Measurements from ENCODE around the gene GBE1.

Gene GBE1

DNA sequence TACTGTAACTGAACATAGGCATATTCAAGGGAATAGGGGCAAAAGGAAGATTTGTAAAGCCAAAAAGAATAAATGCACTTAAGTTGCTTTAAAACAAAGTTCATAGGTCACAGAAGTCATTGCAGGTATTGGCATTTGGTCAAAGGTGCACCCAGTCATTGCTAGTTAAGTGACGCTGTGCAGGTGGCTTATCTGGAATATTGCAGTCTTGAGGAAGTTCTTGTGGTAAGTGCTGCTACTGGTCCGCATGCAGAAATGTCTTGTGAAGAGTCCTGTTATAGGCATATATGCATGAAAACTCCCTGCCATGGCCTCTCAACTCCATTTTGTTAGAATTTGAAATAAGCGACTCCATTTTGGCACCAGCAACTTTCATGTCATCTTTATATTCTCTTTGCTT lies 293.1 kb downstream of the GBE1 start:
- DNase-seq (ENCODE audit: low read depth in 2 of 2), result no peak

DNA sequence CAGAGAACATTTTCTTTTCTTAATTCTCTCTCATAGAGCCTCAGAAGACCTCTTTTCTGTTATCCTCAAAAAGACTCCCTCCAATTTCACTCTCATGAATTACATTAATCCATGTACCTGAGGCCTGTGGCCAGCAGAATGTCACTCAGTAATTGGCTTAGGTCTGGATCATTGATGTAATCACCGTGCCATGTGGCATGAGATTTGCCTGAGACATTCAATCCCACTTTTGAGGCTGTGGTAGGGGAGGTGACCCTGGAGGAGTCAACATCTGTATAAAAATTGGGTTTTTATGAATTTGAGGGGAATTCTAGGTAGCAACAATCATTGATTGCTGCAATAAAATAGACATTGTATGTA lies 295.3 kb downstream of the GBE1 start:
- DNase-seq (ENCODE audit: low read depth in 2 of 2), result no peak

DNA sequence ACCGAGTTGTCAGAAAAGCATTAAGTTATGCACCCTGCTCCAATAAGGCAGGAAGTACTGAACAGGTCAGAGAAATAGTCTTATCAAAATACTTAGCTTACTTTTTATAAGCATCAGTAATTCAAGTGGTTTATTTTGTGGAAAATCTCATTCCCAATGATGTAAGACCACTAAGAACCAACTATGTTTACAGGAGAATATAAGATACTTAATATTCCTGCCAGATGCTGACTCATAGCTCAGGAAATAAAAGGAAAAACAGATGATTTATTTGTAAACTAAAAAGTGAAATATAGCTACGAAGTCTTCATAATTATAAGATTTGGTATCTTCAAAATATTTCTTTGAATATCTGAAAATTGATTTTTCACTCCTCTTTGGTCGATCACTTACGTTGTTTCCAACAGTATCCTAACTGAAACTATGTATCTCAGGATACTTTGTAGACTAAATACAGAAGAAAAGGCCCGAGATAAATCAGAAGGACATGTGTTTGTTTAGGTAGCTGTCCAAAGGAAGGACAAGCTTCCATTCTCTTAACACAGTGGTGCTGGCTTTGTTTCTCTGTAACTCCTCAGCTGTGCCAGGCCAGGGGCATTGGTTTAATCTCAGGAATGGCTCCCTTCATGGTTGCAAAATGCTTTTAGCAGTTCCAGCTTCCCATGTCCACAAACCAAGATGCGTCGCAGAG lies 295.8 kb downstream of the GBE1 start:
- DNase-seq (ENCODE audit: low read depth in 2 of 2), result no peak

DNA sequence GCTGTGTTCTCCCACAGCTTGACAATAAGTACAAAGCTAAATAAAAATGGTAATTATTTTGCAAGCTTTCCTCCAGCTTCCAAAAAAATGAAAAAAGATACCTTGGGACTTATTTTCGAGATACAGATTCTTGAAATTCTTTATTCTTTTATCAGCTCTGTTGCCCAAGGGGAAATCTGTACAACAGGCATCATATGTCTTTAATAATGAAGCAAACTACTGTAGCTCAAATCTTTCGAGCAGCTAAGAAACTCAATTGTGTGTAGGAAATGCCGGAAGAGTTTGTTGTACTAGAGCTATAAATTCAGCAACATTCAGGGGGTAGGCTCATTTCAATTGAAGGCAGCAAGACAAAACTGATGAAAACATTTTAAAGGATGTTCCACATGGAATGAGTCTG lies 297.7 kb downstream of the GBE1 start:
- no peak for DNase-seq (ENCODE audit: low read depth in 2 of 2)

DNA sequence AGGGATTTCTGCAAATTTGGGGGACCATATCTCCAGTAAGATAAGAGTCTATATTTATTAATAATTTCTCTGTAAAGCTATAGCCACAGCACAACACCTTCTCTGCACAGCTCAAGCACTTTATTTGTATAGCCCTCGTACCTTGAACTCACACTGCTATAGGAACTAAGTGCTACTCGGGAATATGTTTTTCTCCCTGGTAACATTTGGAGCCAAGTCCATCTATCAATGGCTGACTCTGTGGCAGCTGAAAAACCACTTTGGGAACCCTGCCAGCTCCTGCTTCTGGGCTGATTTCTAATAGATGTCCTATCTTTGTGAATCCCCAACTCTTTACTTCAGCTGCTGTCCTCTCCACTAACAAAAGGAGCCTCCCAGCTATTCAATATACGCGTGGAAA lies 298.5 kb downstream of the GBE1 start:
- no peak for DNase-seq (ENCODE audit: low read depth in 2 of 2)

DNA sequence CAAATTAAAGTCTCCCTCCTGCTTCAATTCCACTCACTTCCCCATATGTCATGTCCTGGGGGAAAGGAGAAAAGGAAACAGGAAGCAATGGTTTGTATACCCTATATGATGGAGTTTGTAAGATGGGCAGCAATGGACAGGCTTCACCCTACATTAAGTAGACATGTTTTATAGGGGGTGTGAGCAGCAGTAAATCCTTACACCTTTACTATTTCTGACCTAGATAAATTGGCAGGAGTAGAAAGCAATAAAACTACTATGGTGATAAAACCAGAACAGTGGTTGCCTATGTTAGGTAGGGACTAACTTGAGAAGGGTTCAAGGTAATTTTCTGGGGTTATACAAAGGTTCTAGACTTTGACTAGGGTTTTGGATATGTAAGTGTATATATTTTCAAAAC lies 301.7 kb downstream of the GBE1 start:
- no peak for DNase-seq (ENCODE audit: low read depth in 2 of 2)

DNA sequence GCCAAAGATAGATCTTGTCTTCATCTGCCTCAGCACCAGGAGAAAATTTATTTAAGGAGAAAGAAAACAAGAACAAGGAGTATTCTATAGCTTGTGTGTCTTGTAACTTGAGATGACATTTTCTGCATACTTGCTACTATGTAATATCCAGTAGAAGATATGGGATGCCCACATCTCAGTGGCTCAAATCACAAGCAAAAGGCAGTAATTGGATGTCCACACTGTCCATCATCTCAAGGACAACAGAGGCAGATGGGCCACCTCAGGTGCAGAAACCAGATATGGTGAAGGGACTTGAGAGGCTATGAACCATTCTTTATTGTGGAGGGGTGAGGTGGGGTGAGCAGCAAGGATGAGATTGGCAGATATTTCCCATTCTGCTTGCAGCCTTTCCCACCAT lies 309.0 kb downstream of the GBE1 start:
- no peak for DNase-seq (ENCODE audit: low read depth in 2 of 2)

DNA sequence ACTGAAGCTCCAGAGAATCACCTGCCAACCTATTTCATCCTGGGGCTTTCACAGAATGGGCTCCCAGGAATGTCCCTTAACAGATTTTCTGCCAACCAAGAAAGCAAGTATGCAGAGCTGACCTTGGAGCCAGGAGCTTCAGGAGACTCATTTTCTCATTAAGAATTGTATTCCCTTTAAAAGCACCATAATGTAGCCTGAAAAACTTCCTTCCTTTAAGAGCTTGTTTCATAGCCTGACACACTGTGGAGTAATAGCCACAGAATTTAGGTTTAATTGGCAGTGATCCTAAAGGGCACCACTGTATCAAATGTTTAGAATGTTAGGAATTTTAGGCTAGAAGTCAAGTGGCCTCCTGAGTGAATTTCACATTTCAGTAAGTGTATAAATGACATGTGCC lies 309.8 kb downstream of the GBE1 start:
- no peak for DNase-seq (ENCODE audit: low read depth in 2 of 2)

DNA sequence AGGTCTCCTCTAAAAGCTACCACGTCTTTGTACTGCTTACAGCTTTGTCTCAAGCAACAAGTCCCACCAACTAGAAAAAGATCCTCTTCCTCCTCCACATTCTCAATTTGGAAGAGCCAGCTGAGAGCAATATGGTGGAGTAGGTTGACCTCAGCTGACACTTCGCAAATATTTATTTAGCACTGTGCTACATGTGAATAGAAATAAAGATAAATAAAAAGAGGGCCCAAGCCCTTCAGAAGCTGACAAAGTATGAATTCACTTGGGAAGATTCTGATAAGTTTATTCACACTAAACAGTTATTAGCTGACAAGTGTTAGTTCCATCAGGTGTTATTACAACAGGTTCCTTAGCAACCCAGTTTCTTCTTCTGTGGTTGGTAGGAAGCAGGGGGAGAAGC lies 310.3 kb downstream of the GBE1 start:
- no peak for DNase-seq (ENCODE audit: low read depth in 2 of 2)

DNA sequence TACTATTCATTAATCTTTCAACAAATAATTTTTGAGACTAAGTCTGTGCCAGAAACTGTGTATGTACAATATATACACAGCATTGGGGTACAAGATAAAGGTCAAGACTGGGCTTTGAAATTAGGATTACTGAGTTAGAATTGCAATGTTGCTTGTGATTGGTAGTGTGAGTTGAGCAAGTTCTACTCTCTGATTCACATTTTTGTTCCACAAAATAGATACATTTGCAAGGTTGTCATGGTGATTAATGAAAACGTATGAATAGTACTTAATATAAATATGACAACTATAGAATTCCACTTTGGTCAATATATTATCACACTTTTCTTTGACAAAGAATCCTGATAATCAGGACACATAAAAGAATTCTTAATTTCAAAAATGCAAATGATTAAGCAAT lies 314.6 kb downstream of the GBE1 start:
- DNase-seq (ENCODE audit: low read depth in 2 of 2), result no peak

DNA sequence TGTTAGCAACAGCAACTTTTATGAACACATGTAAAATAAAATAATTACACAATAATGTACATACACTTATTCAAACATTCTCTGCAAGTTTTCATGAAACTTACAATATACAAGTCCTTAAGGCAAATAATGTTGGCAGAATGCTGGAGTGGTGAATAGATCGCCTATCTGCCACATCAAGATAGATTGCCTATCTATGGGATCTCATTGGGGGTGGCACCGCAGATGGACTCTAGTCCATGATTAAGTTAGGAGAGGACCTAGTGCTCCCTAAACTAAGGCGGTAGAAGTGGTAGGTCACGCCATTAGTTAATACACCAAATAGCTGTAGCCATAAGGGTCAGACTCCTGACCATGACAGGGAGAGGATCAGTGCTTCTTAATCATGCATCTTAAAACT lies 315.7 kb downstream of the GBE1 start:
- no peak for DNase-seq (ENCODE audit: low read depth in 2 of 2)

DNA sequence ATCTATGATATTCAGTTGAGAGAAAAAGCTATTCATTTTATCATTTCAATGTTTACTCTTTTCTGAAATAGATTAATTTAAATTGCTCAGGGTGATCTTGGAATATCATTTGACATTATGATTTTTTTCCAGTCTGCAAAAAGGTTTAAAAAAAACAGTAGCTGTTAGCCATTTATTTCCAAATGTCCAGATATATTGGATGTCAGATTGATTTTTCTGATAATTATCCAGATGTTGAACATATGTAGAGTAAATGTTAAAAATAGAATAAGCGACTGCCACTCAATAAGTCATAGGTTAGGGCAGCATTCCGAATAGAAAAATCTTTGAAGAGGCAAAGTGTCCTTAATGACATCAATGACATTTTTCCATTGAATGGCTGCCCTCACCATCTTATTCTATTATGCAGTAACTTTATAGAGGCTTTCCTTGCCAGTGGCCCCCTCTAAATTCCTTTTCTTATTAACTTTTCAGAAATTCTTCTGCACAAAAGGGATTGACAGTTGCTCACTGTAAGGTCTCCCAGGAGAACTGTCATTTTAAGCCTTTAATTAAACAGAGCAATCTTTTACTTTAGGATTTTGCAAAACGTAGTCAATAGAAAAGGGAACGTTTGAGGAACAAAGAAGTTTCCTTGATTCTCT lies 316.5 kb downstream of the GBE1 start:
- DNase-seq (ENCODE audit: low read depth in 2 of 2), result no peak

DNA sequence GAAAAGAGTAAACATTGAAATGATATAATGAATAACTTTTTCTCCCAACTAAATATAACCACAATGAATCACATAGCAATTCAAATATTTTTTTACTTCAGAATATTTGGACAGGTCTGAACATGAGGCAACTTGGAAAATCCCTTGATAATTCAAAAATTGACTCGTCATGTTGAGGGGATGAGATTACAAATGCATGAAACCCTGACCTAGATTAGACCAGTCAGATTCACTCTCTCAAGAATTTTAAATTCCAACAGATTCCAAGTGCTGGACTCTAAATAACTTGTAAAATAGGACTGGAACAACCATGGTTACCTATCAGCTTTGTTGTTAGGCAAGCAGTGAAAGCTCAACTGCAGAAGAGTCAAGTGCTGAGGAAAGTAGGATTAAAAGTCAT lies 317.5 kb downstream of the GBE1 start:
- no peak for DNase-seq (ENCODE audit: low read depth in 2 of 2)

DNA sequence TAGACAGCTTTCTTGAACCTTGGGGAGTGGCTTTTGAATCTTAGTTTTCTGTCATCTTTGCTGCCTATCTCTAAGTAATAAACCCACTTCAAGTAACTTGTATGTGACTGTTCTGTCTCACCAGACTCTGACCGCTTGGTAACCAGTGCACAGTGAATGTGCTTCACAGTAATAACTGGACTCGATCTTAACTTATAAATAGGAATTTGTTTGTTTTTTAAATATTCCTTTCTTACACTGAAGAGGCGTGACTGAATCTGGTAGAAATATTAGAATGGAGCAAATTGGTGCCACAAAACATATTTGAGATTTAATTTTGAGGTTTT lies 318.0 kb downstream of the GBE1 start:
- no peak for DNase-seq (ENCODE audit: low read depth in 2 of 2)

DNA sequence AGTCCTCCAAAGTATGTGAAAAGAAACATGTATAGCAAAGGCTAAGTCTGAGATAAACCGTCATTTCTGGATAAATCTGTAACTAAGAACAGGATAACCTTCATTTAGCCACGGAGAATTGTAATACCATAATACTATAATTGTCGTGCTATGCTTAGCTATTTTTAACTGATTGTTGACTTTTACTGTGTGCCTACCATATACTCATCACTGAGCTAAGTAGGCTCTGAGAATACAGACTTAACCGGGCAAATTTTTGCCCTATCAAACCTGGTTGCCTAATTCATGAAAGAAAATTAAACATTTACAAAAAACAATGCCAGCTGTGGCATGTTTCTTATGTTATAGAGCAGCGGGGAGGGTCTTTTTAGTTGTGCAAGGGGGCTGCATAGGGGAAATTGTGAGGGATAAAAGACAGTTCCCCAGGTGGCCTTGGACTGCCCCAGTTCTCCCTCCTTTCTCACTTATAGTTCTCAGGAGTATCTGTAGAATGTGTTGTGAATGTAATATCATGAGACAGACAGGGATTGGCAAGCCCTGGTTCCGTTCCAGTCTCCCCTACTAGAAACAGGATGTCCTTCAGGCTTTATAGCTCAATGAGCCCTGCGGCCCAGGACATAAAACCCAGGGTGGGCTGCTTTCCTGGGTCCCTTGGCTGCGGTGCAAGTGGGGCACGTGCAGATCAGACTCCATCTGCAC lies 318.5 kb downstream of the GBE1 start:
- DNase-seq (ENCODE audit: low read depth in 2 of 2), result no peak

DNA sequence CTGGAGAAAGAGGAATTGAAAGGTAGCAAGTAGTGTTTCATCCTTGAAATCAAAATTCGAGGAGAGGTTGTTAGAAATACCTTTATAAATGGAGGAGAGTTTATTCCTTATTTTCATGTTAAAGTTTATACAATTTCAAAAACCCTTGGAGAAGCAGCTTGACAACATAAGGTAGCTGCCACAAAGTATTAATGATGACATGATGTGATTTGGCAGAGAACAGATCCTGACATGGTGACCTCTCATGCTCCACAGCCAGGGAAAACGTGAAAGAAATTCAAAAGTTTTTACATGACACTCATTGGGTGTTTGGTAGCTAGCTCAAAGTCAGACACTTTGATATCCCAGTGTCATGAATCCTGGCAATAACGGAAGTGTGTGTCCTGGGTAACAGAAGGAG lies 320.8 kb downstream of the GBE1 start:
- DNase-seq (ENCODE audit: low read depth in 2 of 2), result no peak
